ENCODE data around the gene ARRB1.
"Not testable (repeated sequence)": the region's sequence is repeated elsewhere in the genome, so short reads cannot be mapped to it uniquely, and the experiment has no call there.

Gene ARRB1

GRCh38 chr11:75351541-75351790 is at the start of gene ARRB1:
Gene ARRB1 (minus strand): TSS chr11:75351661. CDS start chr11:75351607, 54 bp downstream.
- no peak for DNase-seq

- DNase-seq, result no peak
These were observed 48.8 kb upstream of the ARRB1 start for GRCh38 chr11:75400146-75400865.

- DNase-seq, result peak; percentile 91
These were observed 48.1 kb upstream of the ARRB1 start, which contains the start of gene RPS3 for GRCh38 chr11:75399344-75400145. Gene RPS3 (plus strand): TSS chr11:75399518. CDS start chr11:75399548, 30 bp downstream.

- no peak for DNase-seq
These were observed 47.4 kb upstream of the ARRB1 start for GRCh38 chr11:75398906-75399305.

GRCh38 chr11:75394085-75394840 is 42.8 kb upstream of the ARRB1 start:
- DNase-seq, result no peak

- DNase-seq, result no peak
These were observed 38.5 kb upstream of the ARRB1 start for GRCh38 chr11:75389925-75390324.

- no peak for DNase-seq
These were observed 37.8 kb upstream of the ARRB1 start for GRCh38 chr11:75389276-75389605.

- peak; percentile 77 for DNase-seq
These were observed 37.2 kb upstream of the ARRB1 start for GRCh38 chr11:75388386-75389275.

- DNase-seq, result no peak
These were observed 36.4 kb upstream of the ARRB1 start for GRCh38 chr11:75387736-75388294.

GRCh38 chr11:75386942-75387630 is 35.6 kb upstream of the ARRB1 start:
- DNase-seq, result peak; percentile 32

GRCh38 chr11:75384438-75385080 is 33.1 kb upstream of the ARRB1 start:
- peak; percentile 49 for DNase-seq

GRCh38 chr11:75383246-75383645 is 31.8 kb upstream of the ARRB1 start:
- no peak for DNase-seq

- no peak for DNase-seq
These were observed 29.4 kb upstream of the ARRB1 start for GRCh38 chr11:75380716-75381420.

- DNase-seq, result no peak
These were observed 28.8 kb upstream of the ARRB1 start for GRCh38 chr11:75380245-75380644.

- DNase-seq, result not testable (repeated sequence)
These were observed 27.3 kb upstream of the ARRB1 start for GRCh38 chr11:75378776-75379175.

GRCh38 chr11:75376175-75376574 is 24.7 kb upstream of the ARRB1 start:
- no peak for DNase-seq

GRCh38 chr11:75375626-75376025 is 24.2 kb upstream of the ARRB1 start:
- no peak for DNase-seq

GRCh38 chr11:75374646-75375045 is 23.2 kb upstream of the ARRB1 start:
- no peak for DNase-seq

- no peak for DNase-seq
These were observed 21.7 kb upstream of the ARRB1 start for GRCh38 chr11:75373201-75373600.

Measured in fibroblast of skin of right quadriceps (primary cell).